Dendritic cell treated with granulocyte-macrophage colony-stimulating factor and Interleukin-4, amounts not matched to agents 40 ng/mL and 50 ng/mL, for 4 days (primary cell): ENCODE results near the gene SBK1.

Experiments used
- H3K27ac Mint-ChIP-seq: one replicate; pipeline ENCODE4 v1.8.0; 2022; ENCODE audit warnings: mild to moderate bottlenecking, mixed read lengths
- H3K27me3 Mint-ChIP-seq: one replicate; pipeline ENCODE4 v1.8.0; 2022; ENCODE audit warnings: mild to moderate bottlenecking, mixed read lengths
- H3K36me3 Mint-ChIP-seq: one replicate; pipeline ENCODE4 v1.8.0; 2022; ENCODE audit warnings: low read depth, mixed read lengths
- H3K4me1 Mint-ChIP-seq: one replicate; pipeline ENCODE4 v1.8.0; 2022; ENCODE audit warnings: low read depth, mixed read lengths
- H3K4me3 Mint-ChIP-seq: one replicate; pipeline ENCODE4 v1.8.0; 2022; ENCODE audit warnings: mild to moderate bottlenecking, moderate library complexity, mixed read lengths
- H3K9me3 Mint-ChIP-seq: one replicate; pipeline ENCODE4 v1.8.0; 2022; ENCODE audit warnings: mixed read lengths
- intact Hi-C: fragments of 100-400 bp; cut with micrococcal nuclease; formaldehyde crosslinking; loops from one replicate; pipeline ENCODE4 v1.15.0; 2022

SBK1 gene

GRCh38 chr16:28267356-28267755 lies 25.0 kb upstream of the SBK1 start:
- intact Hi-C loops = no loop called here
- no peak overlapping the region for H3K27ac Mint-ChIP-seq
- no peaks in the 10 kb centered on the region for H3K36me3 Mint-ChIP-seq
- H3K4me1 Mint-ChIP-seq = peaks cover 6% of the 10 kb centered on the region
- H3K9me3 Mint-ChIP-seq = peaks cover 8% of the 10 kb centered on the region
- no peak overlapping the region for H3K4me3 Mint-ChIP-seq
- peaks cover 22% of the 10 kb centered on the region for H3K27me3 Mint-ChIP-seq

GRCh38 chr16:28273511-28273910 lies 18.8 kb upstream of the SBK1 start:
- Mint-ChIP-seq H3K4me1 (peaks cover 13% of the 10 kb centered on the region), H3K9me3 (peaks cover 8% of the 10 kb centered on the region), H3K4me3 (no peak overlapping the region), H3K36me3 (no peaks in the 10 kb centered on the region), H3K27me3 (peaks cover 37% of the 10 kb centered on the region), H3K27ac (no peak overlapping the region)
- intact Hi-C loops = no loop called here

- Mint-ChIP-seq H3K27me3 (peaks cover 44% of the 10 kb centered on the region), H3K27ac (no peak overlapping the region), H3K4me1 (peaks cover 13% of the 10 kb centered on the region), H3K36me3 (no peaks in the 10 kb centered on the region), H3K9me3 (peaks cover 8% of the 10 kb centered on the region), H3K4me3 (no peak overlapping the region)
- intact Hi-C loops = loop anchor here (5.0 kb wide), 1 partner anchor 218 kb away; the partner anchor contains the start of genes APOBR and CLN3
Observed at GRCh38 chr16:28274676-28275075, 17.6 kb upstream of the SBK1 start.

- Mint-ChIP-seq H3K4me1 (peaks cover 13% of the 10 kb centered on the region), H3K9me3 (peaks cover 4% of the 10 kb centered on the region), H3K27ac (no peak overlapping the region), H3K4me3 (no peak overlapping the region), H3K36me3 (no peaks in the 10 kb centered on the region), H3K27me3 (peaks cover 43% of the 10 kb centered on the region)
- intact Hi-C loops = loop anchor here (5.0 kb wide), 1 partner anchor 216 kb away; the partner anchor contains the start of genes APOBR and CLN3
Observed at GRCh38 chr16:28276301-28276700, 16.0 kb upstream of the SBK1 start.

- H3K9me3 Mint-ChIP-seq = no peaks in the 10 kb centered on the region
- H3K27me3 Mint-ChIP-seq = peaks cover 42% of the 10 kb centered on the region
- H3K4me1 Mint-ChIP-seq = peaks cover 13% of the 10 kb centered on the region
- intact Hi-C loops = loop anchor here (1.0 to 5.0 kb wide), 2 partner anchors 40 to 215 kb away; partner anchors contain the start of genes APOBR and CLN3
- no peaks in the 10 kb centered on the region for H3K36me3 Mint-ChIP-seq
- H3K27ac Mint-ChIP-seq = no peak overlapping the region
- H3K4me3 Mint-ChIP-seq = peak overlapping the region; percentile 55
Observed at GRCh38 chr16:28277537-28278388, 14.6 kb upstream of the SBK1 start.

- no peak overlapping the region for H3K4me3 Mint-ChIP-seq
- intact Hi-C loops = loop anchor here (5.0 kb wide), 1 partner anchor 213 kb away; the partner anchor contains the start of genes APOBR and CLN3
- H3K27me3 Mint-ChIP-seq = peaks cover 39% of the 10 kb centered on the region
- H3K4me1 Mint-ChIP-seq = peaks cover 13% of the 10 kb centered on the region
- no peak overlapping the region for H3K27ac Mint-ChIP-seq
- no peaks in the 10 kb centered on the region for H3K9me3 Mint-ChIP-seq
- H3K36me3 Mint-ChIP-seq = no peaks in the 10 kb centered on the region
Observed at GRCh38 chr16:28279006-28279405, 13.3 kb upstream of the SBK1 start.

GRCh38 chr16:28280881-28281836 lies 11.2 kb upstream of the SBK1 start:
- intact Hi-C loops = no loop called here
- Mint-ChIP-seq H3K9me3 (no peaks in the 10 kb centered on the region), H3K4me3 (no peak overlapping the region), H3K27ac (no peak overlapping the region), H3K27me3 (peaks cover 25% of the 10 kb centered on the region), H3K36me3 (no peaks in the 10 kb centered on the region), H3K4me1 (peaks cover 13% of the 10 kb centered on the region)

- Mint-ChIP-seq H3K27me3 (peaks cover 18% of the 10 kb centered on the region), H3K9me3 (no peaks in the 10 kb centered on the region), H3K36me3 (no peaks in the 10 kb centered on the region), H3K4me3 (no peak overlapping the region), H3K4me1 (peaks cover 12% of the 10 kb centered on the region), H3K27ac (no peak overlapping the region)
- intact Hi-C loops = no loop called here
Observed at GRCh38 chr16:28282045-28282444, 10.3 kb upstream of the SBK1 start.

- intact Hi-C loops = no loop called here
- H3K27ac Mint-ChIP-seq = no peak overlapping the region
Observed at GRCh38 chr16:28283173-28283572, 9.2 kb upstream of the SBK1 start.

GRCh38 chr16:28283798-28284577 lies 8.3 kb upstream of the SBK1 start:
- Mint-ChIP-seq H3K4me1 (peaks cover 5% of the 10 kb centered on the region), H3K27ac (no peak overlapping the region), H3K27me3 (peaks cover 9% of the 10 kb centered on the region), H3K36me3 (no peaks in the 10 kb centered on the region), H3K4me3 (no peak overlapping the region), H3K9me3 (no peaks in the 10 kb centered on the region)
- intact Hi-C loops = no loop called here

More at GRCh38 chr16:28283173-28283572, 9.2 kb upstream of the SBK1 start:
- peaks cover 10% of the 10 kb centered on the region for H3K27me3 Mint-ChIP-seq
- H3K4me3 Mint-ChIP-seq = no peak overlapping the region
- peaks cover under 1% of the 10 kb centered on the region for H3K4me1 Mint-ChIP-seq
- no peaks in the 10 kb centered on the region for H3K9me3 Mint-ChIP-seq
- no peaks in the 10 kb centered on the region for H3K36me3 Mint-ChIP-seq

- H3K27ac Mint-ChIP-seq = no peak overlapping the region
- no peaks in the 10 kb centered on the region for H3K36me3 Mint-ChIP-seq
- H3K4me1 Mint-ChIP-seq = peaks cover 10% of the 10 kb centered on the region
- intact Hi-C loops = no loop called here
- peaks cover 12% of the 10 kb centered on the region for H3K27me3 Mint-ChIP-seq
- no peak overlapping the region for H3K4me3 Mint-ChIP-seq
- H3K9me3 Mint-ChIP-seq = no peaks in the 10 kb centered on the region
Observed at GRCh38 chr16:28285649-28286048, 6.7 kb upstream of the SBK1 start.

GRCh38 chr16:28288114-28288513 lies 4.2 kb upstream of the SBK1 start:
- H3K27ac Mint-ChIP-seq = no peak overlapping the region
- no peaks in the 10 kb centered on the region for H3K9me3 Mint-ChIP-seq
- H3K36me3 Mint-ChIP-seq = no peaks in the 10 kb centered on the region
- H3K27me3 Mint-ChIP-seq = peaks cover 17% of the 10 kb centered on the region
- H3K4me3 Mint-ChIP-seq = no peak overlapping the region
- intact Hi-C loops = no loop called here
- H3K4me1 Mint-ChIP-seq = peaks cover 22% of the 10 kb centered on the region

- intact Hi-C loops = no loop called here
- peaks cover 22% of the 10 kb centered on the region for H3K4me1 Mint-ChIP-seq
- H3K27ac Mint-ChIP-seq = no peak overlapping the region
- H3K36me3 Mint-ChIP-seq = no peaks in the 10 kb centered on the region
- H3K4me3 Mint-ChIP-seq = no peak overlapping the region
- no peaks in the 10 kb centered on the region for H3K9me3 Mint-ChIP-seq
- H3K27me3 Mint-ChIP-seq = peaks cover 25% of the 10 kb centered on the region
Observed at GRCh38 chr16:28289048-28289447, 3.3 kb upstream of the SBK1 start.
